GM12892 (cell line): ENCODE measurements around the gene LRRC74A.

Source experiments
- POLR2A ChIP-seq: IDR thresholded peaks from 2 replicates; pipeline ENCODE4 v1.6.1; 2011; ENCODE audit warnings: low read depth, low read length, control low read depth
- POLR2AphosphoS5 ChIP-seq: IDR thresholded peaks from 2 replicates; pipeline ENCODE4 v1.6.1; 2011; ENCODE audit warnings: low read depth, low read length, control low read depth
- TAF1 ChIP-seq: IDR thresholded peaks from 2 replicates; pipeline ENCODE4 v1.6.1; 2011; ENCODE audit warnings: low read depth, mild to moderate bottlenecking, control low read depth, low read length, borderline replicate concordance

- TF ChIP-seq TAF1 (no peak), POLR2AphosphoS5 (no peak), POLR2A (no peak)
Measured at GRCh38 chr14:76901171-76902055, 75.2 kb downstream of the LRRC74A start.
